OCI-M1 (cell line): Measurements from ENCODE around the gene CASZ1.

Experiments used
- DNase-seq: peaks from one replicate; lab custom pipeline; 2025; lab: John Stamatoyannopoulos, UW

CASZ1 gene

DNA sequence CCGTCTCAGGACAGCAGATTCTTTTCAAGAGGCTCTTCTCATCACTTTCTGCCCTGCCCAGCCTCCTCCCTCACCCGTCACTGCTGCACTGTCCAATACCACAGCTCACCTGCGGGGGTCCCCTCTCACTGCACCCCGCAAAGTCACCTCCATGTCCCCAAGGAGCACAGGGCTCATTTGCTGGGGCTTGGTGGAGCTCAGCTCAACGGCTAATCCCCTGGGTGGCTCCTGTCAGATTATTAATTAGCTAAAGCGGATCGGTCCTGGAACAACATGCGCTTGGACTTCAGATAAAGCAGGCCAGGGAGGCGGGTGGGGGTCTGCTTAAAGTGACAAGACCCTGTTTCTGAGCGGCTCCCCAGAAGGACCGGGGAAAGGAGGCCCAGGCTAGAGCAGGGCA, 43.1 kb downstream of the CASZ1 start:
- DNase-seq = no peak

DNA sequence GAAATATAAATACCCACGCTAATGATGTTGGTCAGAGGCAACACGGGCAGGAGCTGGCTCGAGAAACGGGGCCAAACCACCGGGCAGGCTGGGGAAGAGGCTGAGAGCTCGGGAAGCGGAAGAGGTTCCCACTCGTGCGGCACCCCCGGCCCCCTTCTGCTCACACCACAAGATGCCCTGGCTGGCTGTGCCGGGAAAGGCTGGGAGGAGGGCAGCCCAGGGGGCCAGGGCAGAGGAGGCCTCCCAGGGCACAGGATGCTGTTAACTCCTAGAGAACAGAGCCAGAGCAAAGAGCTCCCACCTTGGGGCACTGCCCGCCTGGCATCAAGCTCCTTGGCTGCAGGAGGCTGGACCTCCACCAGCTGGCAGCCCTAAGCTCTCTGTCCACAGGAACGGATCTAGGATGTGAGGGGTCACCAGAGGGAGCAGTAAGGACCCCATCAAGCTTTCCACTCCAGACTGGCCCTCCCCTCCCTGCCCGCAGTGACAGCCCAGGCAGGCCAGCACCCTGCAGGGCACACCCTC, 44.8 kb downstream of the CASZ1 start:
- DNase-seq = no peak

DNA sequence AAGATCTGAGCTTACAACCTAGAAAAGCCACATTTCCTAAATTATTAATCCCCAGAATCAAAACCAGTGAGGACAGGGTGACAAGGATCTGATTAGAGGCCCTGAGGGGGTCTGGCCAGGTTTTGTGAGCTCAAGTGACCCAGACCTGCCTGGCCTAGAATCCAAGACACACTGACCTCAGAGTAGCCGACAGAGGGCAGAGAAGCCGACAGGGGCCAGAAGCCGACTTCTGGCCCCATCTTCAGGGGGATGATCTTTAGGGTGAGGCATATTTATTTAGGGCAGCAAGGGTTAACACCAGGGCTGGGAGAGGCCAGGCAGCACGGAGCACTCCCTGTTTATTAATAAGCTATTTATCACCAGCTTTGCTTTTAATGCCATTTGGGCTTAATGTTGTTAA, 45.3 kb downstream of the CASZ1 start:
- DNase-seq = no peak

DNA sequence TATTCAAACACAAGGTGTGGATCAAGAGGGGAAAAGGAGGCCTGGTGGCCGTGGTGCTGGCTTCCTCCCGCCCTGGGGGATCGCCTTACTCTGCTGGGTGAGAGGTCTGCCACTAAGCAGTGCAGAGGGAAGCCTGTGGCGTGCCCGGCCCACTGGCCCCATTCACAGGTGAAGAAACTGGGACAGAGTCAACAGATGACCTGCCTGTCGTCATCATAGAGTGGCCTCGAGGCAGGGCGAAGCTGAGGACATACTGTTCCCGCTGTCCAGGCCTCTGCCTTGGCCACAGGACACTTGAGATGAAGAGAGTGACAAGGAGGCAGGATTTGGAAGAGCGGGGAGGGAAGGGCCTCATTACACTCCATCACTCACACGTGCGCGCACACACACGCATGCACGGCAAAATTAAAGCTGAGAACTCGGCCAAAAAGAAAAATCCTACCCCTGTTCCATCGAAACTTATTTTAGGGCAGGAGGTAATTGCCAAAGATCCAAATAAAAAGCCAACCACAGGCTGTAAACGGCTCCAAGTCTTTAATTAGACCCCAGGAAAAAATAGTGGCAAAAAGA, 50.5 kb downstream of the CASZ1 start:
- no peak for DNase-seq

DNA sequence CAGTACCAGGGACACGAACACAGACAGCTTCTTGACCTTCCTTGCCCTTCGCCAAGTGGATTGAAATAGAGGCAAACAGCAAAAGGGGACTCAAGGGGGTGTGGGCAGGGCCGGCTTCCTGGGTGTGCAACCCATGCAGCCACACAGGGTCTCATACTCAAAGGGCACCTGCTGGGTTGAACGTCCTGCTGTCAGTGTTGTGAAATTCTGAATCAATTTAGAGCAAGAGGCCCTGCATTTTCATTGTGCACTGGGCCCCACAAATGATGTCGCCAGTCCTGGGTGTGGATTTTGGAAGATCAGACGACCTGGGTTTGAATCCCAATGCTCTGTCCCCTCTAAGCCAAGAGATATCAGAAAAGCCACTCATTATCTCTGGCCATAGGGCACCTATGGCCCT, 51.1 kb downstream of the CASZ1 start:
- DNase-seq = no peak

DNA sequence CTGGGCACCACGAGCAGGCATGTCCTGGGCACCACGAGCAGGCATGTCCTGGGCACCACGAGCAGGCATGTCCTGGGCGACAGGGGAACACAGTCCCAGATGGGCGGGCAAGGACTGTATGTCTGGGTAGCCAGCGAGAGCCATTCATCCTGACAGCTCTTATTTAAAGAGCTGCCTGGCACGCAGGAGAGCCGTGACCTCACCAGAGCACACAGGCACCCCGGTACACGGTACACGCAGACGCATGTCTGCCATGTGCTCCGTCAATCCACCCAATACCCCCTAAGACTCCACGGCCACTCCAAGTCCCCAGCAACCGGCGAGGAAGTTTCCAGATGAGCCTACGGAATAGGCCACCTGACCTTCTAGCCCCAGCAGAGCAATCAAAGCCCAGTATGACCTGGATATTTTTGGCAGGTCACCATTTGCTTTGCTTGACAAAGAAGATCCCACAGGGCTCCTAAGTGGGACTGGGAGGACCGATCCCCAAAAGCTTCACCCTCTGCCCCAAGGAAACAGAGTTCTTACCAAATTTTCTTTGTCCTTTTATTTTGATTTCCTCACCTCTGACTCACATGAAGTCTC, 51.7 kb downstream of the CASZ1 start:
- no peak for DNase-seq

DNA sequence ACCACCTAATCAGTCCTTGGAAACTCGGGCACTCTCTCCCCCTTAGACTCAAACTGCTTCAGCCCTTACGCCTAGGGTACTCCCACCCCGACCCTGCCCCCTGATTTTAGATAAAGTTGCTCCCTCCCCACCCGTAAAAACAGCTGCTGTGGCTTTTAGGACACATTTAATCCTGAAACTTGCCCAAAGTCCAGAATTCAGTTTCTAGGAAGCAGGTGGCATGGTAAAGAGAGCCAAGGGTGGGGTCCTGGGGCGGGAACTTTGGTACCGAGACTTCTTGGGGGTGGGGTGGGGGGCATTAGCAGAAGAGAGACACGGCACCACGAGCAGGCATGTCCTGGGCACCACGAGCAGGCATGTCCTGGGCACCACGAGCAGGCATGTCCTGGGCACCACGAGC, 52.4 kb downstream of the CASZ1 start:
- DNase-seq = no peak

DNA sequence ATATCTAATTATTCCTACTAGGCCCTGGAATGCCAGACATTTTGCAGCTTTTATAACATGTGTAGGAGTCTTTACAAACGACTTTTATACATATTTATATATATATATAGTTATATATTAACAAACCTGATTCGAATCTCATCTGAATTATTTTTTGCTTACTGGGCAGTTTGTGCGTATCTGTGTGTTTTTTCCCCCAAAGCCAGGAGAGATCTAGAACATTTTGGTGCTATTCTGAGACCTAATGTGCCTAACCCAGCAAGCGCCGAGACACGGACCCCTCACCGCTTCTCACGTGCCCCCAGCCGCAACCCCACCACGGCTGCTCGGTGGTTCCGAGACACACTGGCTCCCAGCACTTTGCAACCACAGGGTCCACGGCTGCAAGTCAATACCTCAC, 54.8 kb downstream of the CASZ1 start:
- no peak for DNase-seq

DNA sequence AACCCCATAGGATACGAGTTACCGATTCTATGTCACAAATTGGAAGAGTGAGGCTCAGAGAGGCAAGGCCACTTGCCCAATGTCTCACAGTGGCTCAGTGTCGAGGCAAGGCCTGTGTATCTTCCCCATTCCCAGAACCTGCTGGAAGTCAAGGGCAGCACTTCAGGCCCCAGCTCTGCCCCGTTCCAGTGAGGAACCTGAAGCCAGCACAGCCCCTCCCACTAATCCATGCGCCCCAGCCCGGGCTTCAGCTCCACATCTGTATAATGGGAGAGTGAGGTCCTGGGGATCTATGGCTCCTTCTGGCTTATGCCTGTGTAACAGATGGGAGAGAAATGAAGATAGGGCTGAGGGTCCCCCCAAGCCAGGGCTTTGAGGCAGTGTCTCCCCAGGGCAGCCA, 56.3 kb downstream of the CASZ1 start:
- DNase-seq = no peak

DNA sequence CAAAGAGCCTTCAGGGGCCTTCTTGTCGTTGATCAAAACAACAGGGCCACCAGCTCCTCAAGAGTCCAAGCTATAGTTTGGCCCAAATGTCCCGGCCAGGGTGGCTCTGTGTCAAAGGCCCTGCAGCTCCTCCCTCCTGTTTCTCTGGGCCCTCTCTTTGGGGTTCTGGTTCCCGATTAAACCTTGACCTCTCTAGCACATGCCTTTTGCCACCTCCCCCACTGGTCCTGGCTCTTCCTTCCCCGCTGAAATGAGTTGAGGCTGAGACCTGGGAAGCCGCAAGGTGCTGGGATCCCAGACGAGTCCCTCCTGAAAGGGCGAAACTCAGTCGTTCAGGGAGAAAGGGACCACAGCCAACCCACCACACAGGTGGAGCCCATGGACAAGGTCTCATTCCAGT, 56.9 kb downstream of the CASZ1 start:
- no peak for DNase-seq

DNA sequence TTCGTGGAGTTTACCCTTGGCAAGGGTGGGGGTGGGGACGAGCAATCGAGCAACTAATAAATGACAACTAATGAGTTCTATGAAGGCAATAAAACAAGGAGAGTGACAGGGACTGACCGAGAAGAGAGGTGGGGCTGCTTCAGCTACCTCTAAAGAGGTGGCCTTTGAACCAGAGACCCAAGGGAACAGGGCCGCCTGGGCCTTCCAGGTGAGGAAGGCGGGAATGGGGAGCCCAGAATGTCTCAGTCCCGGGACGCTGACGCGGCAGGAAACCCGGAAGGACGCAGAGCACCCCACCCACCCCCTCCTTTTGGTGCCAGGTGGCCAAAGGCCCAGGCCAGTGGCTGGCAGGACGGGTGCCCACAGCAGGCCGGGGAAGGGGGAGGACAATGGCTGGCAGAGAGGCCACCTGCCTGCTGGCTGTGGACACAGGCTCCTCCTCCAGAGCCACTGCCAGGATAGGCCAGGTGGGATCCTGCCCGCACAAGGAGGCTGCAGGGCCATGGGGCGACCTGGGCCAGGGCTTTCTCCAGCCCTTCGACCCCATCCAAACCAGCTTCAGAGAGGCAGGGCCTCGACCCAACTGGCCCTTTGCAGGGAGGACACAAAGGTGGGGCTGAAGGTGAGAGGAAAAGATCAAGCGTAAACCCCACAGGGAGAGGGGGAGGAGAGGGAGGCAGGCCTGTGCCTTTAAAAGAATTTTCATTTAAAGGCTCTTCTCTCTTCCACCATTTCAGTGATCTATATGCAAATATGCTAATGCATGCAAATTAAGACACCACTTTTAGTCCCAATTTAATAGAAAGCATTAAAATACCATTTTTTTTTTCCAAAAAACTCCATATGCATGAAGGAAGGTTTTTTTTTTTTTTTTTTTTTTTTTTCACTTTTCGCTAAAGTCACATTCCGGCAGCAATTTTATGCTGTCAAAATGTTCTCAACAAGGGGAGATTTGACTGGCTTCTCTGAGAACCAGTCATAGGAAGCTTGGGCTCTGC, 58.1 kb downstream of the CASZ1 start:
- no peak for DNase-seq

DNA sequence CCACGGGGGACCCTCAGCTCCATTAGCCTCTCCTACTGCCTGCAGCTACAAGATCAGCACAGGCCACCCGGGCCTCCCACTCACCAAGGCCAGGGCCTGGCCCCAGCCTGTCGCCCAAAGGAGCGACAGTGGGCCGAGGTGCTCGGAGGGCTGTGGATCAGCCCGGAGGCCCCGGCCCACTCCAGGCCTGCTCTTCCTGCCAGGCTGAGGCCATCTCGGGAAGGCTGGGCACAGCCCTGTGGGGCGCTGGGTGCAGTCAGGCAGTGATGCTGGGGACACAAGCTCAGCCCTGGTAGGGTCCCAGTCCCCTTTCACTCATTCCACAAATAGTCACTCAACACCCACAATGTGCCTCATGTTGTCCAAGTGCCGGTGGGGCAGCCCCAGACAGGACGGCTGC, 58.8 kb downstream of the CASZ1 start:
- DNase-seq = no peak

DNA sequence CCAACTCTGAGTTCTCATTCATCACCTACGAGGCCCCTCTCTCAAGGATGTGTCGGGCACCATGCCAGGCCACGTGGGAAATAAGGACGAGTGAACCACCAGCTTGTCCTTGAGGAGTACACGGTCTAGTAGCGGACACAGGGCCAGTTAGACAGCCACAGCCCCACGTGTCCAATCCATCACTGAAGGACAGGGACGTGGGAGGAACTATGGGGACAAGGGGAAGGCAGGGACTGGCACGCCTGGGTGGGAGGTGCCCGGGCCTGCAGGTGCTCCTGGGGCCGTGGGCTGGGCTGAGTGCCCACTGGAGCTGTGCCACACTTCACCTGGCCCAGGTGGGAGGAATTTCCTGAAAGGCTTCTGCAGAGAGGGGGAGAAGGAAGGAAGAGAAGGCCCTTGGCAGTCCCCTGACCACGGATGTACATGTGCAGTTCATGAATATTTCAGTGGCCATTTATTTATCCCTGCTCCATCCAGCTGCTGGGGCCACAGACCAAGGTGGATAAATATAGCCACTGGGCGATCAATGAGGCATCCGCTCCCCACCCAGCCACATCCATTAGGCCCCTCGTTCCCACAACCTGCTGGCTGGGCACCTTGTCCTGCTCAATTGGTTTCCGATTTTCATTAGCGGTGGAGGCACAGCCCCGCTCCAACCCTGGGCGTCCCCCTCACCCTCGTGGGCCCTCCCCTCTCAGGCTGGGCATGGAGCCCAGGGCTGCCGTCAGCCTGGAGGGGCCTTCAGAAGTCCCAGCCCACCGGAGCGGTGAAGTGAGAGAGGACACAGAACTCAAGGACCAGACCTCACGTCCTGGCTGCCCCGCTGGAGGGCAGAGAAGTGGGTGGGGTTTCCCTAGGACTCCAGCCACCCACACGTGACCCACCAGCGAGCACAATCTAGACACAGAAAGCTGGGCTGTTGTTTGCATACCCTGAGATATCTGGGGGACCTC, 59.5 kb downstream of the CASZ1 start:
- DNase-seq = no peak

DNA sequence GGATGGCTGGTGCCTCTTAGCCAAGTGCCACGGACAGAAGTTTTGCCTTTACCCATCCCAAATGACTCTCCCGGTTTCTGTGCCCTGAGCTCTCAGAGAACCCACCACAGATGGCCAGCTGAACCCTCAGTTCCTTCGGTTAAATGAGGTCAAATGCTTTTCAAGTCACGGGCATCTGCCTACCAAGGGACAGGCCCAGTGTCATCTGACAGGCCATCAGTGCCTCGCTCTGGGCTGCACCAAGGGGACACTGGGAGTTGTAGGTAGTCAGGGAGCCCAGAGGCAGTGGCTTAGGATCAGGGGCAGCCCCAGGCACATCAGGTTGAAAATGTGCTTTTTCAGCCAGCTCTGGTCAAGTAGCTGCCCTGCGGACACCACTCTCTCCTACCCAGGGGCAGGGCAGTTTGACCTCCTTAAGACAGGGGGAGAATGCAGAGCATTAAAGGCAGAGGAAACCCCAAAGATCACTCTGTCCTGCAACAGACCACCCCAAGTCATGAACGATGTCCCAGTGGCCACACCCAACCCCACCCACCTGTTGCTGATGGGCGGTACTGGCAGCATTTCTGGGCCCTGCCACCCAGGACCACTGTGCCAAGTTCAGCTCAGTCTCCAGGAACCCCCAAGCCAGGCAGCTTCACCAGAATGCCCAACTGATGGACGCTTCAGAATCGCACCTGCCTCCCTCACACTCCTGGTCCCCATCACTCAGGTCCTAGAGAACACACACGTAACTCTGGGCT, 60.7 kb downstream of the CASZ1 start:
- no peak for DNase-seq

DNA sequence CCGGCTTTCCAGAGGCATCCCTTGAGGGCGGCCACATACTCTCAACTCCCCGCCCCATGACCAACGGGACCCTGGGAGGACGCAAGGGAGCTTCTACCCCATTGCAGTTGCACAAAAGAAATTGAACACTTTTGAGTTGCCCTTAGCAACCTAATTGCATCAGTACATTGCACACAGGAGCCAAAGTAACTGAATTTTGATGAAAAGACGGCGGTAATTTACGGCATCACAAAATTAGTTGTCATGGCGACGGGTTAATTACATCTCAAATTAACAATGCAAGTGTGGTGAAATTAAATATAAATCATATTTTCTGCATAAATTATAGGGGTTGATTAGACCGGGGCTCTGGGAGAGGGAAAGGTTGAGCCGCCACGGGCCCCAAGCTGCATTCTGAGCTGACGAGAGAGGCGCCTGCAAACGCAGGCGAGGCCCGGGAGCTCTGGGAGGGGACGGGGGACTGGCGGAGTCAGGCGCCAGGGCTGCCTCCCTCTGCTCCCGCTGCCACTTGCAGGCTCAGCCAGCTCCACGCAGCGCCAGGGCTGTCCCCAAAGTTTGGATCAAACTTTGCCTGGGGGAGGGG, 61.4 kb downstream of the CASZ1 start:
- DNase-seq = no peak

DNA sequence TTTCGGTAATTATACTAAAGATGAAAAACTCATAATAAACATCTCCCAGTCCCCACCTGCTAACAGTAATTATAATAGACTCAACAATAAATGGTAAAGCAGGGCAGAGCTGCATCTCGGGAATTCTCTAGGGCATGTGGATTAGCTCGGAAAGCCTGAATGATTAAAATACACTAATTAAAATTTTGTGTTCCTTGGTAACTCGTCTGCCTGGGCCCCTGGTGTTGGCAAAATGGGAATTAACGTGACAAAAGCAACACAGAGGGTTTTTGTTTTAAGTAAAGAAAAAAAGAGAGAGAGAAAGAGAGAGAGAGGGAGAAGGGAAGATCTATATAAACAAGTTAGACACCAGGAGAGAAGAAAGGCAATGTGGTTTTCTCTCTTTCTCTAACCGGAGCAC, 62.1 kb downstream of the CASZ1 start:
- no peak for DNase-seq

DNA sequence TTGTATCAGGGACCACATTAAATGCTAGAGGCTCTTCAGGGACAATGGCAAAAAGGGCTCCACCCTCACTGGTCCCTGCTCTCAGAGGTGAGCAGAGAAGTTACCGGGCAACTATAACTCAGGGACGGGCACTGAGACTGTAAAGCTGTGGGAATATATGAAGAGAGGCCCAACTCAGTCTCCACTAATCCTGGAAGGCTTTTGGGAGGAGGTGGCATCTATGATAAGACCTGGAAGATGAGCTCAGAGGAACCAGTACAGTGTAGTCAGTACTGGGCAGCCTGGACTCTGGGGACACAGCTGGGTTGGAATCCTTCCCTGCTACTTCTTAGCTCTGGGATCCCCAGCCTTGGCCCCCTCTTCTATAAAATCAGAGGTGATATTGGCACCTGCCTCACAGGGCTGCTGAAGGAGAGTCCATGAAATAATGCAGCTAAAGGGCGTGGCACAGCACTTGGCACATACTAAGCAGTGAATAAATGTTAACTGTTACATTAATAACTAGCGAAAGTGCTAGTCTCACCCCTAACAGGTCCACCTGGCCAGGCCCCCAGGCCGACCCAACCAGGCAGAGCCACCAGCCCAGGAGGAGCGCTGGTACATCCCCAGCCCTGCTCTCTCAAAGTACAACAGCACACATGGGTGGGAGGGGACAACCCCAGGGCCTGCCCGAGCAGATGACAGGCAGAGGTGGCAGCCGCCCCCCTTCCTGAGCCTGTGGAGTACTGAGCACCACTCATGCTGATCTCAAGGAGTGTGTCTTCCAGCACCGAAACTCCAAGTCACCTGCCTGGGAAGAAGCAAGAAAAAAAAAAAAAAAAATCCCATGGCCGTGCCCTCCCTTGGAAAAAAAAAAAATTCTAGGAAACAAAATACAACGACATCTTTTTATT, 62.7 kb downstream of the CASZ1 start:
- no peak for DNase-seq

DNA sequence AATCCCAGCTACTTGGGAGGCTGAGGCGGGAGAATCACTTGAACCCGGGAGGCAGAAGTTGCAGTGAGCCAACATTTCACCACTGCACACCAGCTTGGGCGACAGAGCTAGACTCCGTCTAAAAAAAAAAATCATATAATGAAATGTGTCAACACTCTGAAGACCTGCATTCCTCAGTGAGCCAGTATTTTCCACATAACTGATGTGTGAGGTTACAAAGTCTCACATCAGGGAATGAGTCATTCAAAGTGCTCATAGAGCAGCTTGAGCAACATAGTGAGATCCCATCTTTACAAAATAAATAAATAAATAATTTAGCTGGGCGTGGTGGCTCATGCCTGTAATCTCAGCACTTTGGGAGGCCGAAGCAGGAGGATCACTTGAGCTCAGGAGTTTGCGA, 65.5 kb downstream of the CASZ1 start:
- DNase-seq = no peak

DNA sequence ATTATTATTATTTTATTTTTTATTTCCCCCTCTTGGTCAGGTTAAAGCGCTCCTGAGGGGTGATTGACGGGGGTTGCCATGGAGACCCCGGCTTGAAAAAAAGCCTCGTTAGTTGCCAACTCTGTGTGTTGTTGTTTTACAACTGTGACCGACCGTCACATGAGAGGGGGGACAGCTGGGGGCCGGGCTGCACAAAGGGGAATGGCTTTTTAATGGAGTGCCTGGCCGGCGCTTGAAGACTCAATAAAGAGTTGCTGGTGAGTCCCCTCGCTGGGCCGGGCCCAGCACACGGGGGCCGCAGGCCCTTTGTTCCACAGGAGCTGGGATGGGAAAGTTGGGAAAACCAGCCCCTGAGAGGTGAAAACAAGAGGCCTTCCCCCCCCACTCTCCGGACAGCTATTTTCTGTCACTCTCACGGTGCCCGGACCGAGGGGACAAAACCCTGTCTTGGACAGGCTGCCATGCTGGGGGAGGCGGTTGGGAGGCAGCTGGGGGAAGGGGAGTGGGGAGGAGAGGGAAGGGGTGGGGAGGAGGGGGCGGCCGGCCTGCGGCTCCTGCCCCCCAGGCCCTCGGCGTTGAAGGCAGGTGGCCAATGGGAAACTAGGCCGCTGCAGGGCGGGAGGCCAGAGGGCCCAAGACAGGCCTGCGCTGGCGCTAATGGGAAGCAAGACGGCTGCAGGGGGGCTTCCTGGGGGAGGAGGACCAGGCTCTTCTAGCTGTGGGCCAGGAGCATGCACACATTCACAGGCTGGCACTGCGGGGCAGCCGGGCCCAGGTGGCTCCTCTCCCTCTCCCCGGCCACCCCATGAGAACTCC, 67.6 kb downstream of the CASZ1 start:
- no peak for DNase-seq
